ENCODE data around the gene TMEM138. TPM values are rescaled to one million over a fixed set of nuclear protein-coding genes. Genes with fewer than 3 reads are reported as not detected.

Gene TMEM138
- total RNA-seq, 2 donors from 2014 or later = 17.9 to 35.4 TPM

DNA sequence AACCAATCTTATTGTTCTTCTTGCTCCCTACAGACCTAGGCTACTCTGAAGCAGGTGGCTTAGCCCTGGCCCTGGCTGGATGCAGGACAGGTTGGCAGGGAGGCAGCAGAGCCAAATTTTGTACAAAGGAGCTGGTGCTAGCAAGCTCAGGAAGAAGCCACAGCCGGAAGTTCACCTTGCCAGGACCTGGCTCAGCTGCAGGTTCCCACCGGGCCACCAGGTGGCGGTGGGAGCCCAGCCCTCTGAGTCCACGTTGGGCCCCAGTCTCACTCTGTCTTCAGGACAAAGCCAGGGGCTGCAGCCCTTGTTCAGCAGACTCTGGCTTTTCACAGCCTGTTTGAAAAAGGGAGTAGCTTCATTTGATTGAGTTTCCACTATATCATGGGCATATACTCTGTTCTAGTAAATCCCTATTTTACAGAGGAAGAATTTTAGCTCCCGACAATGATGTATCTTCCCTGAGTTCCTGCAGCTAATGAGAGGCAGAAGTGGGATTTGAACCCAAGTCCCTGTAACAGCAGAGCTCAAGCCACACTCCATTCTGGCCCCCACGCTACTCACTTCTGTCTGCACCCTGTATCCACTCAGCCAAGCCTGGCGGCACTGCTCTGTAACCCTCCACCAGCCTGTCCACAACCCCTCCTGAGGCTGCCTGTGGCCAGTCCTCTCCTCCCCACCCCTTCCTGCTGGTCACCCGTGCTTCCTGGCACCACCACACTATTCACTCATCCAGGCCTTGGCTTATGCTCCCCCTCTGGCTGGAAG is 25.8 kb upstream of the TMEM138 start:
- Histone ChIP-seq H3K4me1 (replicated peaks) (no peaks in the 10 kb centered on the region), H3K4me3 (no peak overlapping the region), H3K9me3 (no peaks in the 10 kb centered on the region), H3K27ac (peak overlapping the region; percentile 28 to 39), H3K27me3 (replicated peaks; ENCODE audit: insufficient read depth) (no peaks in the 10 kb centered on the region), H3K36me3 (no peaks in the 10 kb centered on the region)
- no peak for TF ChIP-seq POLR2A (IDR thresholded peaks at IDR 0.05)
- peak; percentile 80 for TF ChIP-seq POLR2AphosphoS5 (IDR thresholded peaks at IDR 0.05)
- peak; percentile 96 to 99 (median 98) for TF ChIP-seq CTCF (IDR thresholded peaks at IDR 0.05)
- WGBS = 28% methylated on average over 8 of the region's 8 CpGs
- intact Hi-C loops (cut with DNase I) = loop anchor here (2.0 to 10.0 kb wide), 2 partner anchors 48 to 1782 kb away; no protein-coding TSS in a partner anchor
- peak; percentile 82 for DNase-seq (ENCODE audit: low spot score)

DNA sequence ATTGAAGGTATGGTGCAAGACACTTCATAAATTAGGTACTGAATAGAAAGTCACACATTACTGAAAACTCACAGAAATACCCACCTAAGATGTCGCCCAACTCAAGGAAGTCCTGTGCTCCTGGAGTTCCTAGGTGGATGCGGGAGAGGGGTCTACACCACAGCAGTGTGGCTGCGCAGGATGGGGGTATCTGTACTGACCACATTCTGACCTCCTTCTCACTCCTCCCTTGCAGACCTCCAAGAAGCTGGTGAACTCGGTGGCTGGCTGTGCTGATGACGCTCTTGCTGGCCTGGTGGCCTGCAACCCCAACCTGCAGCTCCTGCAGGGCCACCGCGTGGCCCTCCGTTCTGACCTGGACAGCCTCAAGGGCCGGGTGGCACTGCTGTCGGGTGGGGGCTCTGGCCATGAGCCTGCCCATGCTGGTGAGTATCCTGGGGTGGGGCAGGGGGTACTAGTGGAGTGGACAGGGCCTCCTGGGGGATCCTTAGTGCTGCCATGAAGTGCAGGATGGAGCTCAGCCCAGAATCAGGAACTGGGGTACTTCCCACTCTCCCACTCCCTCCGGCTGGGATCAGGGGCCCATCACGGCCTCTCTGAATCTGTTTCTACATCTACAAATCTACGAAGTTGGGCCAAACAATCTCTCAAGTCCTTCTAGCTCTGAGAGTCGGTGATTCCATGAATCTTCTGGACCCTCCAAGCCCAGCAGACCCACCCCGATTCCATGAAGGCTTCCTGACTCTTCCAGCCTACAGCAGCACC is 24.3 kb upstream of the TMEM138 start:
- no peak for TF ChIP-seq POLR2A (IDR thresholded peaks at IDR 0.05)
- no peak for TF ChIP-seq CTCF (IDR thresholded peaks at IDR 0.05)
- TF ChIP-seq POLR2AphosphoS5 (IDR thresholded peaks at IDR 0.05) = no peak
- DNase-seq (ENCODE audit: low spot score) = no peak
- Histone ChIP-seq H3K4me3 (no peak overlapping the region), H3K9me3 (no peaks in the 10 kb centered on the region), H3K4me1 (replicated peaks) (no peaks in the 10 kb centered on the region), H3K27me3 (replicated peaks; ENCODE audit: insufficient read depth) (no peaks in the 10 kb centered on the region), H3K27ac (no peak overlapping the region), H3K36me3 (peaks cover 0 to 9% of the 10 kb centered on the region in 2 donors)
- 98% methylated on average over 15 of the region's 15 CpGs for WGBS
- intact Hi-C loops (cut with DNase I) = loop anchor here (2.0 to 10.0 kb wide), 2 partner anchors 47 to 1783 kb away; no protein-coding TSS in a partner anchor

- no peak for DNase-seq (ENCODE audit: low spot score)
- TF ChIP-seq CTCF (IDR thresholded peaks at IDR 0.05) = no peak
- TF ChIP-seq POLR2A (IDR thresholded peaks at IDR 0.05) = no peak
- no peak for TF ChIP-seq POLR2AphosphoS5 (IDR thresholded peaks at IDR 0.05)
- intact Hi-C loops (cut with DNase I) = loop anchor here (10.0 kb wide), 1 partner anchor 1784 kb away; no protein-coding TSS in a partner anchor
- no peak overlapping the region for H3K4me3 ChIP-seq
- H3K36me3 ChIP-seq = peaks cover 0 to 9% of the 10 kb centered on the region in 2 donors
- WGBS = 93% methylated on average over 26 of the region's 26 CpGs
- no peaks in the 10 kb centered on the region for H3K4me1 ChIP-seq (replicated peaks)
- H3K27me3 ChIP-seq (replicated peaks; ENCODE audit: insufficient read depth) = no peaks in the 10 kb centered on the region
- H3K27ac ChIP-seq = no peak overlapping the region
- H3K9me3 ChIP-seq = no peaks in the 10 kb centered on the region
Measured at GRCh38 chr11:61338783-61339489, 23.2 kb upstream of the TMEM138 start.

DNA sequence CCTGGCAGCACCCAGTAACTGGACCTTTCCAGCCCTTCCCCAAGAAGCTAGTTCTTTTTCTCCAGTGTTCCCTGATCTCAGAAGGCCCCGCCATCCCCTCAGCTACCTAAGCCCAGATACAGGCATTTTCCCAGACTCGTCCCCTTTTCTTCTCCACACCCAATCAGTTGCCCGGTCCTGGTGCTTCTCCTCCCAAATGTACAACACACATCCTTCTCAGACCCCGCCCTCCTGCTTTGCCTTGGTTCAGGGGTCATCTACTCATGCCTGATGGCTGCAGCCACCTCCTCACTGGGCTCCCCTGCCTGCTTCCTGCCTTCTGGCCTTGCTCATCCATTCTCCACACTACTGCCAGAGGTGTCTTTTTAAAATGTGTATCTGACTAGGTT is 22.7 kb upstream of the TMEM138 start:
- Histone ChIP-seq H3K4me1 (replicated peaks) (no peaks in the 10 kb centered on the region), H3K4me3 (no peak overlapping the region), H3K9me3 (no peaks in the 10 kb centered on the region), H3K27me3 (replicated peaks; ENCODE audit: insufficient read depth) (no peaks in the 10 kb centered on the region), H3K36me3 (peaks cover 0 to 9% of the 10 kb centered on the region in 2 donors), H3K27ac (no peak overlapping the region)
- intact Hi-C loops (cut with DNase I) = loop anchor here (10.0 kb wide), 1 partner anchor 1785 kb away; no protein-coding TSS in a partner anchor
- no peak for DNase-seq (ENCODE audit: low spot score)
- TF ChIP-seq CTCF (IDR thresholded peaks at IDR 0.05) (no peak), POLR2A (IDR thresholded peaks at IDR 0.05) (no peak), POLR2AphosphoS5 (IDR thresholded peaks at IDR 0.05) (no peak)
- 92% methylated on average over 4 of the region's 4 CpGs for WGBS
